Fibroblast of gingiva (primary cell): ENCODE data around the gene LAMA5.

Experiments used
- DNase-seq: peaks from one replicate; pipeline ENCODE4 v3.0.0-alpha.2; 2011; ENCODE audit warnings: low read depth

Gene LAMA5

DNA sequence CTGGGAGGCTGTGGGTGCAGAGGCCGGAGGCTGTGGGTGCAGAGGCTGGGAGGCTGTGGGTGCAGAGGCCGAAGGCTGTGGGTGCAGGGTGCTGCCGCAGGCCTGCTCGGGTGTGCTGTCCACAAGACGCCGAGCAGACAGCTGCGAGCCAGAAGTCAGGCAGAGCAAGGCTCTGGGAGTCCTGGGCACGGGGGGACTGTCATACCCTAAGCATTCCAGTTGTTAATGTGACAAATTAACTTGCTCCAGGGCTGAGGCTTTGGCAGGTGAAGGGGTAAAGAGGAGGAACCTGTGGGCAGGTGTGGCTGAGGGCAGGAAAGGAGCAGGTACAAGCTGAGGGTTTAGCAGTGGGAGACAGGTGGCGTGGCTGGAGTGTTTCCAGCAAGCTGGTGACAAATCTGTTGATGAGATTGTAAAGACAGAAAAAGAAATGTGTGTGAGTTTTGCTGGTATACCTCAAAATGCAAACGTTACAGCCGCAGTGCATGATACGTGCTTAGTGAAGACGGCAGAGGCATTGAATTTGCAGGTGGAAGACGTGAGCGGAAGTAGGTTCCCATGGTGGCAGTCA, 78.5 kb downstream of the LAMA5 start:
- no peak for DNase-seq

DNA sequence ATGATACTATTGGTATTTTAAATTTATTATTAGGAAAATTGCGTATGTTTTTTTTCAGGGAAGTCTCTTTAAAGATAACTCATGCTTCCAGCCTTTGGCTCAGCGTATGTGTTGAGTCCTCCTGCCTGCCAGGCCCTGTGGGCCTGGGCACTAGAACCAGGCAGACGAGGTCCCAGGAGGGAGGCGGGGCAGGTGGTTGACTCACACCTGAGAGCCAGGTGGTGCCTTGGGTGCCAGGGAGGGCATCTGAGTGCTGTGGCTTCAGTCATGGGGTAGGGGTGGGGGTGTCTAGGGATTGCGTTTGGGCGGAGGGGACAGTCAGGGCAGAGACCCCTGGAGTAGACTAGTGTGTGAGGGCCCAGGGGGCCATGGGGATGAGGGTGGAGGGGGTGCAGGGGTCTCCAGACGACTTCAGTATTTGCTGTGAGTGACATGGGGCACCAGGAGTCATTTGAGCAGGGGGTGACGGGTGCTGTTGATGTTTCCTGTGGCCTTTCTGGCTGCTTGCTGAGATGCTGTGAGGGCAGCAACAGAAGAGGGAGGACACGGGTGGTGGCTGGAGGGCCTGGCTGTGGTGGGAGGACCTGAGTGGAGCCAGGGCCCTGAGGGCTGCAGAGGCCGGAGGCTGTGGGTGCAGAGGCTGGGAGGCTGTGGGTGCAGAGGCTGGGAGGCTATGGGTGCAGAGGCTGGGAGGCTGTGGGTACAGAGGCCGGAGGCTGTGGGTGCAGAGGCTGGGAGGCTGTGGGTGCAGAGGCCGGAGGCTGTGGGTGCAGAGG, 79.2 kb downstream of the LAMA5 start:
- DNase-seq: no peak

DNA sequence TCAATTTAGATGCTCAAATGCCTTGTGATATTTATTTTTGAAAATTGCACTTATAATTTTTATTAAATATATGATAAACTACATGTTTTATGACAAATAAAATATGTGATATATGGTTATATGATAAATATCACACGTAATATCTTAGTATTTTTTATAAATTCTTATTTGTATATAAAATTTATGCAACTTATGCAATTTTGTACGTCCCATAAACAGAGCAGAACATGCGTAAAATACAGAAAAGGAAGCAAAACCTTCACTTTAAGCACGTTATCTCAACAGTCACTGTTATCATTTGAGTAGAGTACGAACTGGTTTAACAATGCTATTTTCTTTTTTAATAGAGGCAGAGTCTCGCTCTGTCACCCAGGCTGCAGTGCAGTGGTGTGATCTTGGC, 80.0 kb downstream of the LAMA5 start:
- no peak for DNase-seq

DNA sequence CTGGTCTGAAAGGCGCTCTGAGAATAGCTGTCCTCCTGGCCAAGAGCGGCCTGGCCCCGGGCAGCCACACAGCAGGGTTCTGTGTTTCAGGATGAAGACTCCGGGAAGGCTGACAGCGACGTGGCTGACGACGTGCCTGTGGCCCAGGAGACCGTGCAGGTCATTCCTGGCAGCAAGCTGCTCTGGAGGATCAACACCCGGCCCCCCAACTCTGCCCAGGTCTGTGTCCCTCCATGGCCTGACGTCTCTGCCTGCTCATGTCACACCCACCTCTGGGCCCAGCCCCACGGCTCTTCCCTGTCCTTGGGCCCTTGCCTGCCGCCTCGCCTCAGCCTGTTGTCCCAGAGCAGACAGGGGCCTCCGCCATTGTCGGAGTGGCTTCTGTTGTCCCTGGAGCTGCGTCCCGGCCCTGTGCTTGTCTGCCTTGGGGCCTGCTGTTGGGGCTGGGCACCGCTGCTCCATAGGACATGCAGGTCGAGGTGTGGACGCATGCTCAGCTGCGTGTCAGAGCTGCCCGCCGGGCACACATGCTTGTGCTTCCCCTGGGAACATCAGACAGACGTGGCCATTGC, 80.5 kb downstream of the LAMA5 start:
- no peak for DNase-seq

DNA sequence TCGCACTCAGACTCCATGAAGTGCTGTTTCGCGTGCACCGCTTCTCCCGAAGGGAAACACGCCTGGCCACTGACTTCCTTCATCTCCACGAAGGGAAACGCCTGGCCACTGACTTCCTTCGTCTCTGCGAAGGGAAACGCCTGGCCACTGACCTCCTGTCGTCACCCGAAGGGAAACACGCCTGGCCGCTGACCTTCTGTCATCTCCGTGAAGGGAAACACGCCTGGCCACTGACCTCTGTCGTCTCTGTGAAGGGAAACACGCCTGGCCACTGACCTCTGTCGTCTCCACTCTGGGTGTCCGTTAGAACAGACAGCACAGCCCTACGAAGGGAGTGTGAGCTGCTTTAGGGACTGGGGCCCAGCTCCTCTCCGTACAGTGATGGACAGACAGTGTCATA, 81.4 kb downstream of the LAMA5 start:
- DNase-seq: no peak

DNA sequence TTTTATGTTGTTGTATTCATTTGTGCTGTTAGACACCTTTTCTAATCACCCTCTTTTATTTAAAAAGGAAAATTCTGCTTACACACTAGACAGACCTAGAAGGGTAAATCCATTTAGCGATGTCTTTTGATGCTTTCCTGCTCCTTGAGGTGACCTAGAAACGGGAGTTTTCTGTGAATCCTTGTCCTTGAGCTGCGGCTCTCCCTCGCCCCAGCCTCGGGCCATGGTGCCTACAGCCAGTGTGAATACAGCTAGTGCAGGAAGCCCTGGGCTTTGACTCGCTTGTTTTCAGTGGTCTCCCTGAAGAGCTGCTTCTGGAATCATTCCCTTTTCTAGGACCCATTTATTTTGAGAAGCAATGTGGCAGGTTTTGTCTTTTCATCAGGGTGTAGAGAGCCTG, 82.0 kb downstream of the LAMA5 start:
- DNase-seq: no peak

DNA sequence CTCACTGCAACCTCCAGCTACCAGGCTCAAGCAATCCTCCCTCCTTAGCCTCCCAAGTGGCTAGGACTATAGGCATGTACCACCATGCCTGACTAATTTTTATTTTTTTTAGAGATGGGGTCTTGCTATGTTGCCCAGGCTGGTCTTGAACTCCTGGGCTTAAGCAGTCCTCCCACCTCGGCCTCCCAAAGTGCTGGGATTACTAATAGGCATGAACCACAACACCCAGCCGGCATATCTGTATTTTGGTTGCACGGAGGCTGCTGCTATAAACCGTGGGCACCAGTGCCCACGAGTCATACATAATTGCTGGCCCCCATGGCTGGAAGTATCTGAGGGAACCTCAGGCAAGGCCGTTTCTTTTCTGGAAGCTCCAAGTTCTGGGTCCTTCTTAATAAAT, 82.7 kb downstream of the LAMA5 start:
- DNase-seq: no peak

DNA sequence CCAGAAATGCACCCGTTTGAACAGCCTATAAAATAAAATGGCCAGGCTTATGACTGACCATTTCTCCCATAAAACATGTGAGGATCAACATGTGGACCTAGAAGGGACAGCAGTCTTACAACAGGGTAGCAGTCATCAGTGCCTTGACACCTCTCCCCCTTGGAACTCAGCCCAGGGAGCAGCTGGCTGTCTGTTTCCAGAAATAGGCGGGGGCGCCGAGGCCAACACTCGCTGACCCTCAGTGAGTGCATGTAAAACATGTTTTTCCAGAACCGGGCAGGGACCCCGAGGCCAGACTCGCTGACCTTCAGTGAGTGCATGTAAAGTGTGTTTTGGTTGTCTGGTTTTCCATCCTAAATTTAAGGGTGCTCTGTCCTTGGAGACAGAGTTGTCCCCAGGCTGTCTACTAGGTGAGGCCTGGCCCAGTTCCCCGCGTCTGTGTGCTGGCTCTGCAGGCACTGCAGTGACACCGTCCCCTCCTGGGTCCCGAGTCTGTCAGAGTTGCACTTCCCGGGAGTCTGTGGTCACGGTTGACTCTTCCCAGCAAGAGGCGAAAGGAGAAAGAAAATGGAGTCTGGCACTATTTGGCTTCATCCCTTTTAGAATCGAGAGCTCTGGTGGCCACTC, 84.1 kb downstream of the LAMA5 start:
- DNase-seq: no peak

DNA sequence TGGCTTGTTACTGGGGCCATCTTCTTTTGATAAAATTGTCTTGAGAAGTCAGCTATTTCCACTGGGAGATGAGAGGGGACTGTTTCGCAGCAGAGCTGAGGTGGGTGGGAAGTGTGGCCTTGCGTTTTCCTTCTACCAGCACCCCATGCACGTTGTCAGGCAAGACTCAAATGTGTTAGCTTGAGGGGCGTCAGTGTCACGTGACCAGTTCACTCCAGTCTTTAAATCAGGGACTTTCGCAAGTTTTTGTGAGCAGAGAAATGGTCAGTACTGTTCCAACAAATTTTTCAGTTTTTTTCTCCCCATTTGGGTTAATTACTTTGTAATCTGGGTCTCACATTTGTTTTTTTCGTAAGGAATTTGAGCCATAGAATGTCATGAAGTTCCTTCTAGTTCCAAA, 85.0 kb downstream of the LAMA5 start:
- no peak for DNase-seq

DNA sequence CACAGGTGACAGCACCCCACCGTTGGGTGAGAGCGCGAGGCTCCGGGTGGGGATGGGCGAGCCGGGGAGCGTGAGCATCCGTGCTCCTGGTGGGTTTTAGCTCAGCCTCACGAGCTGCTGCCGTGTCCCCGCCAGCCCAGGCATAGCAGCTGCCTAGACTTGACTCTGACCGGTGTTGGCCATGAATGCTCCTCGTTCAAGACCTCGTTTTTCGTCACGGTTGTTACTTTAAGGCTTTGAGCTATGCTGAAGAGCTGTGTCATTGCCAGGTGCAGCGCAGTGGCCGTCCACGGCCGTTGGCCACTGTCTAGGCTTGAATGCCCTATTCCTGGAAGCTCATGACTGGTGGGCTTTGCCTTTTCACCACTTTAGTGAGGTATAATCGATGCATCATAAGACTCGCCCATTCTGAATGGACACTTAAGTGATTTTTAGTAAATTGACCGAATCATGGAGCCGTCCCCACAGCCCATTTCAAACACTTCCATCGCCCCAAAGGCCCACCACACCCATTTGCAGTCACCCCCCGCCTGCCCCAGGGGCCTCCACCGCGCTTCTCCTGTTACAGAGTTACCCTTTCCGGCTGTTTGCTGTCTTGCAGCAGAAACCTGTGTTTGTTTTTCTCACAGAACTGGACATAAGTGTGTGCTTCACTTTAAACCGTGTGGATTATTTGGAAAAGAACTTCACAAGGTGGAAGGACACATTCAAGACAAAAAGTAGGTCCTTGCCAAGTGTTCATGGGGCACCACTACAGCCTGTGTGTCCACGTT, 85.8 kb downstream of the LAMA5 start:
- no peak for DNase-seq

DNA sequence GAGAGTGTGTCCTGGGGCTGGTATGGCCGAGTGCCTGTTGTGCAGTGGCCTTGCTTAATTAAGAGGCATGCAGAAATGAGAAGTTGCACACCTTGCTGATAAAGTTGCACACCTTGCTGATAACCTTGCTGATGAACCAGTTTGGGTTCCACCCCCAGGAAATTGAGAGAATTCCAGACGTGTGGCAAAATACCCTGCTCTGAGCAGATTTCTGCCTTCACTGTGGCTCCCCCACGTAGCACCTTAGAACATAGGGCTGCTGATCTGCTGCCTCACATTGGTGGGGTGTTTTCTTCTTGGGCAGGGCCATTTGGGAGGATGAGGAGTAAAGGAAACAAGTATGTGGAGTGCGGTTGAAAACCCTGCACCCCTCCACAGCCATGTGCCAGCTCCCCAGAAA, 86.8 kb downstream of the LAMA5 start:
- DNase-seq: no peak

DNA sequence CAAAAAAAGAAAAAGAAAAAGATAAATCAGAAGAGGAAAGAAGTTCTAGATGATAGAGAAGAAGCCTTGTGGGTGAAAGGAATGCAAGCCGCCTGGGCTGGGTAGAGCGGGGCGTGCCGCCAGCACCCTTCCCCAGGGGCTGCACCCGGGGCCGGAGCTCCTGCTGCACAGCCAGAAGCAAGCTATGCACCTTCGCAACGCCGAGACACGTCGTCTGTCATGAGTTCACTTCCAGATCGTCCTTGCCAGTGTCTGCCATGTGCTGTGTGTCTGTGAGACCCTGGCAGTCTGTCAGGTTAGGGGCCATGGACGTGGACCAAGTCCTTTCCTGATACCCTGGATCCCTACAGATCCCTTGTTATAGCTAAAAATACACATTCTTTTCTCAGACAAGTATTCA, 89.9 kb downstream of the LAMA5 start:
- no peak for DNase-seq

DNA sequence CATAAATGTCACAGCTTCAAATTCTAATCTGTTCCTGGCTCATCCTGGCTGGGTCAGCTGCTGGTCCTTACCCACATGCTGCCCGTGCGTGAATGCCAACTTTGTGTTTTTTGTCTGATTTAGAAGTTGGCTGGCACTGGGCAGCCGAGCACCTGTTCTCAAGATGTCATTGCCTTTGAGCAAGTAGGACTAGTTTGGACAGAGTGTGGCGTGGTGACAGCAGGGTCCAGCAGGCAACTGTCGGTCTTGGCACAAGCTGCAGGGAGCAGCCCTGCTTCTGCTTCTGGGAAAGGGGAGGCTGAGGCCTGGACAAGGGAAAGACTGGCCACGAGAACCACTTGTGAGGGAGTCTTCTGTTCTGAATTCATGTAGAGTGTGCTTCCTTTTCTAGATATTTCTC, 90.7 kb downstream of the LAMA5 start:
- DNase-seq: no peak

DNA sequence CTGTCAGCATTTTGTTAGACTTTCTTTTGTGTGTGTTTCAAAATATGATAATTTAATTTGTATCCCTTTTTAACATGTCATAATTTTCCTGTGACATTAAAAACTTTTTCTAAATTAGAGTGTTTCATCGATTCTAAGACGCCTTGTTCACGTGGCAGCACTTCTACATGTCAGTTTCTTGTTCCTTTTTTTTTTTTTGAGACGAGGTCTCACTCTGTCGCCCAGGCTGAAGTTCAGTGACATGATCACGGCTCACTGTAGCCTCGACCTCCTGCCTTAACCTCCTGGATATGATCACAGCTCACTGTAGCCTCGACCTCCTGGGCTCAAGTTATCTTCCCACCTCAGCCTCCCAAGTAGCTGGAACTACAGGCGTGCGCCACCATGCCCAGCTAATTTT, 91.9 kb downstream of the LAMA5 start:
- DNase-seq: no peak

DNA sequence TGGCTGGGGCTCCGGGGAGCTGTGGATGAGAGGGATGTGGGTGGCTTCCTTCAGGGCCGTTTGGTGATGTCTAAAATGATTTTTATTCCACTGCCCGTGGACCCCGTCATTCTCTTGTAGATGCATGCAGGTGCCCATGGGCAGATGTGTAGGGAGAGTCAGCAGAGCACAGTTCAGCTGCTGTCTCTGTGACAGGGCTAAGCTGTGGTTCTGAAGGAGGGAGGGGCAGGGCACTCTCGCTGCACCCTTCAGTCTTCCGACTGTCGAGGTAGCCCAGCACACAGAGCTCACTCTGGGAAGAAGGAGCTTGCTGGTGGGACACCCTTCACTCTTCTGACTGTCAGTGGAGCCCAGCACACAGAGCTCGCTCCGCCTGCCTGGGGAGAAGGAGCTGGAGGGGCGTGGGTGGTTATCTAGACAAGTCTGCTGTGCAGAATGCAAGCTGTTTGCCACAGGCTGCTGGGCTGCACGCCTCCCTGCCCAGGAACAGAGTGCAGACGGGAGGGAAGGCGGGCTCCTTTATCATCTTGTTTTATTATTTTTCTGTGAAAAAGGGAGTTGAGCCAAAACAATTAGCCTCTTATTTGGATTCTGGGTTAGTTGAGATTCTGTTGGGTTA, 92.7 kb downstream of the LAMA5 start:
- no peak for DNase-seq

DNA sequence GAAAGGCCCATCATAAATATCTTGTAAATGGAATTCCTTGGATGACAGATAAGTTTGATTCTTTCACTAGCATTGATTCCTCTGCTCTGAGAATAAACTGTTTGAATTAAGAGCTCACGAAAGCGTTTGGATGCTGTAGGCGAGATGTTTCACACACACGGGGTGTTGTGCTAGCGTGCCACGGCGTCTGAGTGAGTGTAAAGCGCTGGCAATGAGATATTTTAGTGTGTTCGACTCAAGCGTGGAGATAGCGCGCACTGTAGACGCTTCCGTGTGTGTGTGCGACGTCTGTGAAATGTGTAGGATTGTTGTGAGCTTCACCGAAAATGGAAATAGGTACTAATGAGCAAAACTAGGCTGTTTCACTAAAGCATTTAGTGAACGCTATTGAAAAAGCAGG, 93.7 kb downstream of the LAMA5 start:
- no peak for DNase-seq

DNA sequence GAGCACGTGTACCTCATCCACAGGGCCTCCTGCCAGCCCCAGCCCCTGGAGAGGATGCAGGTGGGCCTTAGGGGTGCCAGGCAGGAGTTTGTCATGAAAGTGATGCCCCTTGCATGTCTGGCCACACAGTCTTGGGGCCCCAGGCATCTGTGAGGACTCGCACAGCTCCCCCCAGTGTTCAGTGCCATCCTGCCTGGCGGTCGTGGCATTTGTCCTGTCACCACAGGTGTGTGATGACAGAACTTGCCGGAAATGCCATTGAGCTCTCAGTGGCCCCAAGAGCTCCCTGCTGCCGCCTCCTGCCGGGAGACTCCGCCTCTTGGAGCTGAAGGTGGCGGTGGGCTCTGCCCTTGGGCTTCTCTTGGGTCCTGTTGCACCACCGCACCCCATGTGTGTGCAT, 94.9 kb downstream of the LAMA5 start:
- DNase-seq: no peak

DNA sequence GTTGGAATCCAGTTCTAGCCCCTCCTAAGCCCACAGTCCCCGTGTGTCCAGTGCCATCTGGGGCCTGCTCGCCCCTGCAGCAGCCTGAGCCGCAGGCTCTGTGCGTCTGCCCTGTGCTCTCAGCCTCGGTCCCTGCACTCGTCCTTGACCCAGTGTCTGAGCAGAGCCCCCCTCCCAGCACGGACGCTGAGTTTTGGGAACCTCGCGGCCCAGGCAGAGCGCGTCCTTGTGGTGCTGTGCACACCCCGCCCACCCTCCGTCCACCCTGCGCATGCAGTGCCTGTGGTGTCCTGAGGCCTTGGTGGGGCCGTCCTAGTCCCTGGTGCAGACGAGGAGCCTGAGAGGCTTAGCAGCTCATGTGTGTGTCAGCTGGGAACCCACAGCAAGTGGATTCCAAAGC, 97.2 kb downstream of the LAMA5 start:
- no peak for DNase-seq

DNA sequence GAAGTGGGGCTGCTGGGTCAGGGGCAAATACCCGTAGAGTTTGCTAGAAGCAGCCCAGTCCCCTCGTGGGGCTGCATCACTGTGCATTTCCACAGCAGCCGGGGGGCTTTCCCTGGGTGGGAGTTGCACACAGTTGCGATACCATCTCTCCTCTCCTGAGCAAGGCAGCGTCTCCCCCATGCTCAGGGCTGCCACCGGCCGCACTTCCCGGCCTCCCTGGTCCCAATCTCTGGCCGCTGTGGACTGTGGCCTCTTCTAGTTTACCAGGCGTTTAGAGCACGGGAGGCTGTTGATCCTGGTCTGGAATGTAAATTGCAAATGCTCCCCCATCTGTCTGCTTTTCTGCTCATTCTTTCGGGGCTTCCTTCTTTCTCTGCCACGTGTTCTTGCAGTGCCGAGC, 97.7 kb downstream of the LAMA5 start:
- DNase-seq: no peak

DNA sequence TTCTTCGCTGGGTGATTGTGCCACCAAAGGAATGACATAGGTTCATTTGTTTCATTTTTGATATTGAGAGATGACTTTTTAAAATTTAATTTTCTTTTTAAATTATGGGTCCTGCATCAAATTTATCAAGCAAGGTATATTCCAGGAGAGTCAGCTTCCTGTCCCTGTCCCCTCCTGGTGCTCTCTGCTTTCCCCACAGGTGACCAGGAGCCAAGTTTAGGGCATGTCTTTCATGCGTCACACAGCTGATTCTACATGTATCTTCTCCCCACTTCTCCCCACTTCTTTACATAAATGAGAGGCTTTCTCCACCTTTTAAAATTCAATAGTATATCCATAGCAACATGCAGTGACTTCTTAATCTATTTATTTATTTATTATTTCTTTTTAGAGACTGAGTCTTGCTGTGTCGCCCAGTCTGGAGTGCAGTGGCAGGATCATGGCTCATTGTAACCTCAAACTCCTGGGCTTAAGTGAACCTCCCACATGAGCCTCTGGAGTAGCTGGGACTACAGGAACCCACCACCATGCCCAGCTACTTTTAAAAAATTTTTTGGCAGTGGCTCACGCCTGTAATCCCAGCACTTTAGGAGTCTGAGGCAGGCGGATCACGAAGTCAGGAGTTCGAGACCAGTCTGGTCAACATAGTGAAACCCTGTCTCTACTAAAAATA, 98.7 kb downstream of the LAMA5 start:
- DNase-seq: no peak

DNA sequence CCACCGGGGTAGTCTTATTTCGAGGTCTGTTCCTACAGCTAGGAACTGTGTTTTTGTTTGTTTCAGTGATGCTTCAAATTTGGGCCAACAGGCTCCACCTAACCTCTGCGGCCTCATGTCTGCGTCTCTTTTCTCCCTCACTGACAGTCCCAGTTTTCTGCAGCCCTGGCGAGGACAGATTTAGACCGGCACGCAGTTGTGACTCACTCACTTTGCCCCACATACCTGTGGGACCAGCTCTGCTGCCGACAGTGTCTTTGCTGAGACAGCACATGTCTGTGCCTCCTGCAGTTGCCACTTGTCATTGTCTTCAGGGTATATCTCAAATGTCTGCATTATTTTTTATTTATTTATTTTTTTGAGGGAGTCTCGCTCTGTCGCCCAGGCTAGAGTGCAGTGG, 99.6 kb downstream of the LAMA5 start:
- DNase-seq: no peak

DNA sequence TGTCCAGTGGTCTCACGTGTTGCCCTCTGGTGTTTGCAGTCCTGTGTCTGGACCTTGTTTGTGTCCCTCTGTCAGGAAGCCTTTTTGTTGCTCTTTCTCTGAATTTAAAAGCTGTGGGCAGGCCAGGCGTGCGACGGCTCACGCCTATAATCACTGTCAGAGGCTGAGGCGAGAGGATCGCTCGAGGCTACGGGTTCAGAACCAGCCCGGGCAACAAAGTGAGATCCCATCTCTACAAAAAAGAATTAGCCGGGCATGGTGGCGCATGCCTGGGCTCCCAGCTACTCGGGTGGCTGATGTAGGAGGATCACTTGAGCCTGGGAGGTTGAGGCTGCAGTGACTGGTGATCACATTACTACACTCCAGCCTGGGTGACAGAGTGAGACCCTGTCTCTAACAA, 100.3 kb downstream of the LAMA5 start:
- no peak for DNase-seq
